ENCODE results near the gene LRRC75A. TPM values are rescaled to one million over a fixed set of nuclear protein-coding genes. Genes with fewer than 3 reads are reported as not detected.

LRRC75A gene
- total and polyA plus RNA-seq, 2 donors (not counting 1 experiment from before 2014, with no cell fraction given): 2.0 to 3.4 TPM

DNA sequence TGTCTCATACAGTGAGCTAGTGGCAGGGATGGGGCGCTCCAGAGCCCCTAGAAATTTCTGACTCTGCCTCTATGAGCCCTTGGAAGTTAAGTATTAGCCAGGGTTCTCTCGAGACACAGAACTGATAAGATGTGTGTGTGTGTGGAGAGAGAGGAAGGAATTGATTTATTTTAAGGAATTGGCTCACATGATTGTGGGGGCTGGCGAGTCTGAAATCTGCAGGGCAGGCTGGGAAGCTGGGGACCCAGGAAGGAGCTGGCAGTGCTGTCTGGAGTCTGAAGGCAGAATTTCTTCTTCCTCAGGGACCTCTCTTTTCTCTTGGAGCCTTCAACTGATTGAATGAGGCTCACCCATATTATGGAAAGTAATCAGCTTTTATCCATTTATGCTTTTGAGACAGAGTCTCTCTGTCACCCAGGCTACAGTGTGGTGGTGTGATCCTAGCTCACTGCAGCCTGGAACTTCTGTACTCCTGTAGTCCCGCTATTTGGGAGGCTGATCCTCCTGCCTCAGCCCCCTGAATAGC lies 16.8 kb downstream of the LRRC75A start:
- DNase-seq: no peak
- WGBS (ENCODE audit: insufficient coverage): 92% methylated on average over 3 of the region's 4 CpGs

DNA sequence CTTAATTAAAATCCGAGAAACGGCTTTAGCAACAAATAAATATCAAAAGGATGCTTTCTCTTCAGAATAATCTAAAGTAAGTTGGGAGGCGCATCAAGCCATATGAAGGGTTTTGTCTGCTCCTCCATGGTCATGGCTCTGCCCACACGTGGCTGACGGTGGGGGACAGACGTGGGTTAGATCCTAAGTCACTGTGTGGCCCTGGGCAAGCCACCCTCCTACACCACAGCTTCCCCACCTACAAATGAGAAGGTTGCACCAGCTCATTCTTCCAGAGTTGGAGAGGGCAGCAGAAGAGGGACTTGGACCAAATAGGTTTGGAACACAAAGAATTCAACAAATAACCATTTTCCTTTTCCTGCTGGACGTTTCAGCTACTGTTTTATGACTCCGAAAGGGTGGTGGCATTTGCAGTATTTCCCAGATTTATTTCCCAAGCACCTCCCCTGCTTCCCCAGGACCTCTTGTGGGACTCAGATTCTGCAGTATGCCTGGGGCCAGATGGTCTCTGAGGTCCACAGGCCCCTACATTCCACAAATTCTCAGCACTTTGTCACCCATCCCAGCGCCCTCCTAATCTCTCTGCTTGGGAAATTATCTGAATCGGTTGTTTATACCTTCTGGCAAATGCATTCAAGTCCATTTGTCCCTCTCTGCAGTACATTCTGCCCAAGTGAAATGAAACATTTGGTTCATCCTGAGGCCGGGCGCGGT lies 17.8 kb downstream of the LRRC75A start:
- no peaks in the 10 kb centered on the region for H4K20me1 ChIP-seq (ENCODE audit: control insufficient read depth, insufficient read depth, low read length, poor library complexity, severe bottlenecking)
- no peaks in the 10 kb centered on the region for H3K4me1 Mint-ChIP-seq
- no peak overlapping the region for H3K27ac ChIP-seq (ENCODE audit: low read length in 2 of 2)
- ATAC-seq (ENCODE audit: low read depth): no peak
- H3K36me3 ChIP-seq (replicated peaks in 1 of 2; ENCODE audit: control extremely low read depth in 1 of 2, control insufficient read depth in 1 of 2, extremely low read depth in 1 of 2, insufficient read depth in 2 of 2, low read length in 1 of 2): no peaks in the 10 kb centered on the region
- no peak for TF ChIP-seq EZH2 (IDR thresholded peaks at IDR 0.05; ENCODE audit: borderline replicate concordance, insufficient read depth, low read depth, low read length, poor library complexity, severe bottlenecking)
- TF ChIP-seq, protein P1, sequence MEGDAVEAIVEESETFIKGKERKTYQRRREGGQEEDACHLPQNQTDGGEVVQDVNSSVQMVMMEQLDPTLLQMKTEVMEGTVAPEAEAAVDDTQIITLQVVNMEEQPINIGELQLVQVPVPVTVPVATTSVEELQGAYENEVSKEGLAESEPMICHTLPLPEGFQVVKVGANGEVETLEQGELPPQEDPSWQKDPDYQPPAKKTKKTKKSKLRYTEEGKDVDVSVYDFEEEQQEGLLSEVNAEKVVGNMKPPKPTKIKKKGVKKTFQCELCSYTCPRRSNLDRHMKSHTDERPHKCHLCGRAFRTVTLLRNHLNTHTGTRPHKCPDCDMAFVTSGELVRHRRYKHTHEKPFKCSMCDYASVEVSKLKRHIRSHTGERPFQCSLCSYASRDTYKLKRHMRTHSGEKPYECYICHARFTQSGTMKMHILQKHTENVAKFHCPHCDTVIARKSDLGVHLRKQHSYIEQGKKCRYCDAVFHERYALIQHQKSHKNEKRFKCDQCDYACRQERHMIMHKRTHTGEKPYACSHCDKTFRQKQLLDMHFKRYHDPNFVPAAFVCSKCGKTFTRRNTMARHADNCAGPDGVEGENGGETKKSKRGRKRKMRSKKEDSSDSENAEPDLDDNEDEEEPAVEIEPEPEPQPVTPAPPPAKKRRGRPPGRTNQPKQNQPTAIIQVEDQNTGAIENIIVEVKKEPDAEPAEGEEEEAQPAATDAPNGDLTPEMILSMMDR (IDR thresholded peaks at IDR 0.05): no peak
- no peaks in the 10 kb centered on the region for H3K9me3 Mint-ChIP-seq (ENCODE audit: insufficient read depth)
- H3K27ac Mint-ChIP-seq: no peak overlapping the region
- no peaks in the 10 kb centered on the region for H3K27me3 ChIP-seq (replicated peaks in 1 of 4; ENCODE audit: control extremely low read depth in 1 of 4, control insufficient read depth in 3 of 4, insufficient read depth in 4 of 4, low read length in 3 of 4)
- no peak overlapping the region for H3K4me2 ChIP-seq (replicated peaks; ENCODE audit: low read depth, low read length, poor library complexity, severe bottlenecking)
- POLR2A ChIA-PET: no interaction called here
- no peak for DNase-seq
- H3K27me3 Mint-ChIP-seq: no peaks in the 10 kb centered on the region
- no peak overlapping the region for H3K4me3 Mint-ChIP-seq
- no peaks in the 10 kb centered on the region for H3K9me3 ChIP-seq (ENCODE audit: control extremely low read depth in 1 of 3, control insufficient read depth in 2 of 3, insufficient read depth in 1 of 3, low read length in 2 of 3)
- no peak overlapping the region for H3K4me3 ChIP-seq (ENCODE audit: control extremely low read depth in 1 of 5, extremely low read depth in 1 of 5, insufficient read depth in 1 of 5, low read depth in 2 of 5, low read length in 4 of 5)
- WGBS (ENCODE audit: insufficient coverage): 94% methylated on average over 11 of the region's 13 CpGs
- H3K79me2 ChIP-seq (ENCODE audit: control insufficient read depth, insufficient read depth, low read length): no peaks in the 10 kb centered on the region
- H3K4me1 ChIP-seq (ENCODE audit: control insufficient read depth in 2 of 2, insufficient read depth in 2 of 2, low read length in 2 of 2): no peaks in the 10 kb centered on the region
- intact Hi-C loops (cut with micrococcal nuclease): no loop called here
- CTCF ChIA-PET: no interaction called here
- no peak overlapping the region for H3K9ac ChIP-seq (ENCODE audit: low read length)
- H2AFZ ChIP-seq (ENCODE audit: insufficient read depth, low read depth, low read length, poor library complexity, severe bottlenecking): no peak overlapping the region

More for the DNA sequence above, 16.8 kb downstream of the LRRC75A start:
- Mint-ChIP-seq H3K27me3 (no peaks in the 10 kb centered on the region), H3K27ac (no peak overlapping the region), H3K9me3 (ENCODE audit: insufficient read depth) (no peaks in the 10 kb centered on the region), H3K4me3 (no peak overlapping the region), H3K4me1 (no peaks in the 10 kb centered on the region)
- no peak overlapping the region for H3K27ac ChIP-seq (ENCODE audit: low read length in 2 of 2)
- H3K9me3 ChIP-seq (ENCODE audit: control extremely low read depth in 1 of 3, control insufficient read depth in 2 of 3, insufficient read depth in 1 of 3, low read length in 2 of 3): no peaks in the 10 kb centered on the region
- H3K79me2 ChIP-seq (ENCODE audit: control insufficient read depth, insufficient read depth, low read length): no peaks in the 10 kb centered on the region
- H4K20me1 ChIP-seq (ENCODE audit: control insufficient read depth, insufficient read depth, low read length, poor library complexity, severe bottlenecking): no peaks in the 10 kb centered on the region
- H3K4me3 ChIP-seq (ENCODE audit: control extremely low read depth in 1 of 5, extremely low read depth in 1 of 5, insufficient read depth in 1 of 5, low read depth in 2 of 5, low read length in 4 of 5): no peak overlapping the region
- H3K36me3 ChIP-seq (replicated peaks in 1 of 2; ENCODE audit: control extremely low read depth in 1 of 2, control insufficient read depth in 1 of 2, extremely low read depth in 1 of 2, insufficient read depth in 2 of 2, low read length in 1 of 2): no peaks in the 10 kb centered on the region
- H3K9ac ChIP-seq (ENCODE audit: low read length): no peak overlapping the region
- ATAC-seq (ENCODE audit: low read depth): no peak
- CTCF ChIA-PET: no interaction called here
- POLR2A ChIA-PET: no interaction called here
- intact Hi-C loops (cut with micrococcal nuclease): no loop called here
- TF ChIP-seq, protein P1 (IDR thresholded peaks at IDR 0.05): no peak
- TF ChIP-seq EZH2 (IDR thresholded peaks at IDR 0.05; ENCODE audit: borderline replicate concordance, insufficient read depth, low read depth, low read length, poor library complexity, severe bottlenecking): no peak
- H2AFZ ChIP-seq (ENCODE audit: insufficient read depth, low read depth, low read length, poor library complexity, severe bottlenecking): no peak overlapping the region
- H3K27me3 ChIP-seq (replicated peaks in 1 of 4; ENCODE audit: control extremely low read depth in 1 of 4, control insufficient read depth in 3 of 4, insufficient read depth in 4 of 4, low read length in 3 of 4): no peaks in the 10 kb centered on the region
- H3K4me1 ChIP-seq (ENCODE audit: control insufficient read depth in 2 of 2, insufficient read depth in 2 of 2, low read length in 2 of 2): no peaks in the 10 kb centered on the region
- H3K4me2 ChIP-seq (replicated peaks; ENCODE audit: low read depth, low read length, poor library complexity, severe bottlenecking): no peak overlapping the region

Data from B cell (primary cell).